Bladder microvascular endothelial cell (primary cell): ENCODE results near the gene OBI1. TPM values are rescaled to one million over a fixed set of nuclear protein-coding genes. Genes with fewer than 3 reads are reported as not detected.

Source experiments
- total RNA-seq: library from RNA; depleted of rRNA; stranded (reverse); fragments of >200 nt; gene quantifications from 2 replicates; pipeline ENCODE4 v1.2.3, GENCODE V29; 2014

Gene OBI1, protein sequence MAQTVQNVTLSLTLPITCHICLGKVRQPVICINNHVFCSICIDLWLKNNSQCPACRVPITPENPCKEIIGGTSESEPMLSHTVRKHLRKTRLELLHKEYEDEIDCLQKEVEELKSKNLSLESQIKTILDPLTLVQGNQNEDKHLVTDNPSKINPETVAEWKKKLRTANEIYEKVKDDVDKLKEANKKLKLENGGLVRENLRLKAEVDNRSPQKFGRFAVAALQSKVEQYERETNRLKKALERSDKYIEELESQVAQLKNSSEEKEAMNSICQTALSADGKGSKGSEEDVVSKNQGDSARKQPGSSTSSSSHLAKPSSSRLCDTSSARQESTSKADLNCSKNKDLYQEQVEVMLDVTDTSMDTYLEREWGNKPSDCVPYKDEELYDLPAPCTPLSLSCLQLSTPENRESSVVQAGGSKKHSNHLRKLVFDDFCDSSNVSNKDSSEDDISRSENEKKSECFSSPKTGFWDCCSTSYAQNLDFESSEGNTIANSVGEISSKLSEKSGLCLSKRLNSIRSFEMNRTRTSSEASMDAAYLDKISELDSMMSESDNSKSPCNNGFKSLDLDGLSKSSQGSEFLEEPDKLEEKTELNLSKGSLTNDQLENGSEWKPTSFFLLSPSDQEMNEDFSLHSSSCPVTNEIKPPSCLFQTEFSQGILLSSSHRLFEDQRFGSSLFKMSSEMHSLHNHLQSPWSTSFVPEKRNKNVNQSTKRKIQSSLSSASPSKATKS
- 15.5 and 22.6 TPM in 2 replicates for total RNA-seq

GRCh38 chr13:78658630-78659449 lies at the start of gene OBI1:
Gene OBI1 (minus strand): TSS chr13:78659155. CDS start chr13:78659120, 35 bp downstream.

DNA sequence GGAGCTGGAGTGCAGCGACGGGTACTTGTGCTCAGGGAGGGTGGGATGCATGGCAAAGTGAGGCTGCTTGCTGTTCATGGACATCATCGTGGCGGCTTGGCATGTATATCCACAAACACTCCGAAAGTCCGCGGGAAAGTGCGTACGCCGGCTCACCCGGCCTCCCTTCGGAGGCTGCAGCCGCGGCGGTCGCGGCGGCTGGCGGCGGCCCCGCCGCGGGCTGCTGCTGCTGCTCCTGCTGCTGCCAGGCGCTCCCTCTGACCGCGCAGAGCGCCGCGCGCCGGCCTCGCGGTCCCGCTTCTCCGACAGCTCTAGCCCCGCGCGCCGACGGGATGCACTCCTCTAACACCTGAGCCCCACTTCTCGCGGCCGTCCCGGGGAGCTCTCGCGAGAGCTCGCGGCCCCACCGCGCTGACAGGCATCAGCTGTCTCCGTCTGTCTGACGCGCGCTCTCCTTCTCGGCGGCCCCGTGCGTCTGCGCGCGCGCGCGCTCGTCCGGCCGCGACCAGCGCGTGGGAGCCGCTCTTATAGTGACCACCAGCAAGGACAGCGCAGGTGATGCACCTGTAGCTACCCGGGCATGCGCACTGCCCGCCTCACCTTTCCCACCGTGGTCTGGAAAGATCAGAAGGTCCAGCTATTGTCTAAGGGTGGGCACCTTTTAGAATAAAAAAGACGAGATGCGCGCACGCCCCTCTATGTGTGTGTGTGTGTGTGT lies 55.6 kb downstream of the OBI1 start, which contains the start of gene POU4F1:
POU4F1 (minus strand) TSS at position 313 of the 718 bp plus-strand sequence; CDS start at position 87, 226 bp downstream.

Other genes with a start within 250 kb of the OBI1 start
- under 0.01 and 0.06 TPM in 2 replicates for gene POU4F1, start 55.6 kb downstream of the OBI1 start, total RNA-seq